ENCODE data around the gene RPL5.
A peak's percentile ranks its signal among the peaks of the same experiment; 100 is the strongest.

RPL5 gene

GRCh38 chr1:92858564-92859399, 26.9 kb downstream of the RPL5 start:
- H3K4me3 ChIP-seq (ENCODE audit: low read depth, low read length) = no peak overlapping the region

DNA sequence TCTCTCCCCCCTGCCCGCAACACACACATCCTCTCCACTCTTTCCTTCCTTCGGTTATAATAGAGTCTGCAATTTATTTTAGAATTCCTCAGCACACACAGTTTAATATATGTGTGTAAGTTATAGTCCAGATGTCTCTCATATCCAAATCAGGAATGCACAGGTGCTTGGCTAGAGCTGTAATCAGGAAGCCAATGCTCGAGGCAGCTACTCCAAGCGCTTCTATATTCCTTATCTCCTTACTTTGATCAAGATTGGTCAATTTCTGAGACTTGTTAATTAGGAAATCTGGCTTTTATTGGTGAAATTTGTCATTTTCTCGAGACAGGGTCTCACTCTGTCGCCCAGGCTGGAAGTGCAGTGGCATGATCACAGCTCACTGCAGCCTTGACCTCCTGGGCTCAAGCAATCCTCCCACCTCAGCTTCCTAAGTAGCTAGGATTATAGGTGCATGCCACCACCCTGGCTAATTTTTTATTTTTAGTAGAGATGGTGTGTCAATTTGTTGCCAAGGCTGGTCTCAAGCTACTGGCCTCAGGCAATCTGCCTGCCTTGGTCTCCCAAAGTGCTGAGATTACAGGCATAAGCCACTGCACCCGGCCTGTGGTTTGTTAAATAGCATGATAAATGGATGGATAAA, 27.7 kb downstream of the RPL5 start:
- no peak overlapping the region for H3K27ac ChIP-seq
- H3K4me3 ChIP-seq (ENCODE audit: low read depth, low read length) = no peak overlapping the region
- no peak for DNase-seq
- no peaks in the 10 kb centered on the region for H3K36me3 ChIP-seq
- H3K27me3 ChIP-seq (ENCODE audit: insufficient read depth, low read depth, severe bottlenecking) = no peaks in the 10 kb centered on the region
- no peaks in the 10 kb centered on the region for H3K9me3 ChIP-seq (ENCODE audit: severe bottlenecking)
- TF ChIP-seq, protein P1, sequence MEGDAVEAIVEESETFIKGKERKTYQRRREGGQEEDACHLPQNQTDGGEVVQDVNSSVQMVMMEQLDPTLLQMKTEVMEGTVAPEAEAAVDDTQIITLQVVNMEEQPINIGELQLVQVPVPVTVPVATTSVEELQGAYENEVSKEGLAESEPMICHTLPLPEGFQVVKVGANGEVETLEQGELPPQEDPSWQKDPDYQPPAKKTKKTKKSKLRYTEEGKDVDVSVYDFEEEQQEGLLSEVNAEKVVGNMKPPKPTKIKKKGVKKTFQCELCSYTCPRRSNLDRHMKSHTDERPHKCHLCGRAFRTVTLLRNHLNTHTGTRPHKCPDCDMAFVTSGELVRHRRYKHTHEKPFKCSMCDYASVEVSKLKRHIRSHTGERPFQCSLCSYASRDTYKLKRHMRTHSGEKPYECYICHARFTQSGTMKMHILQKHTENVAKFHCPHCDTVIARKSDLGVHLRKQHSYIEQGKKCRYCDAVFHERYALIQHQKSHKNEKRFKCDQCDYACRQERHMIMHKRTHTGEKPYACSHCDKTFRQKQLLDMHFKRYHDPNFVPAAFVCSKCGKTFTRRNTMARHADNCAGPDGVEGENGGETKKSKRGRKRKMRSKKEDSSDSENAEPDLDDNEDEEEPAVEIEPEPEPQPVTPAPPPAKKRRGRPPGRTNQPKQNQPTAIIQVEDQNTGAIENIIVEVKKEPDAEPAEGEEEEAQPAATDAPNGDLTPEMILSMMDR (IDR thresholded peaks at IDR 0.05; ENCODE audit: low read depth, low read length) = no peak

More at GRCh38 chr1:92858564-92859399, 26.9 kb downstream of the RPL5 start:
- Histone ChIP-seq H3K9me3 (ENCODE audit: severe bottlenecking) (no peaks in the 10 kb centered on the region), H3K27me3 (ENCODE audit: insufficient read depth, low read depth, severe bottlenecking) (no peaks in the 10 kb centered on the region), H3K27ac (no peak overlapping the region), H3K36me3 (no peaks in the 10 kb centered on the region)
- DNase-seq = peak; percentile 48
- TF ChIP-seq, protein P1 (IDR thresholded peaks at IDR 0.05; ENCODE audit: low read depth, low read length) = peak; percentile 63

DNA sequence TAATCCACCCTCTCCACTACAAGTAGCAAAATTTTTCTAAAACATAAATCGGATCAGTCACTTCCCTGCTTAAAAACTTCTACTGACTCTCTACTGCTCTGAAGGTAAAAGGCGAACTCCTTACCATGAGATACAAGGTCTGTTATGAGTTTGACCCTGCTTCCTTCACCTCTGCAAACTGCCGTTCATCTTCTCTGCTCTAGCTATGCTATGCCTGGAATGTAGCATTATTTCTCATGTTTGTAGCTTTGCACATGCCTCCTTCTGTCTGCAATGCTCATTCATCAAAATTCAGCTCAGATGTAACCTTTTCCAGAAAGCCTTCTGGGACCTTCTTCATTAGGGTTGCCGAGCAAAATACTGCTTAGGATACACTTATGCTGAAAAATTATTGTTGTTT, 30.8 kb downstream of the RPL5 start:
- Histone ChIP-seq H3K4me3 (ENCODE audit: low read depth, low read length) (no peak overlapping the region), H3K9me3 (ENCODE audit: severe bottlenecking) (no peaks in the 10 kb centered on the region), H3K27ac (no peak overlapping the region), H3K36me3 (no peaks in the 10 kb centered on the region), H3K27me3 (ENCODE audit: insufficient read depth, low read depth, severe bottlenecking) (no peaks in the 10 kb centered on the region)
- TF ChIP-seq, protein P1 (IDR thresholded peaks at IDR 0.05; ENCODE audit: low read depth, low read length) = no peak
- no peak for DNase-seq

GRCh38 chr1:92864131-92864530, 32.3 kb downstream of the RPL5 start:
- no peaks in the 10 kb centered on the region for H3K9me3 ChIP-seq (ENCODE audit: severe bottlenecking)
- no peak overlapping the region for H3K4me3 ChIP-seq (ENCODE audit: low read depth, low read length)
- no peak overlapping the region for H3K27ac ChIP-seq
- H3K36me3 ChIP-seq = no peaks in the 10 kb centered on the region
- no peaks in the 10 kb centered on the region for H3K27me3 ChIP-seq (ENCODE audit: insufficient read depth, low read depth, severe bottlenecking)
- no peak for DNase-seq
- TF ChIP-seq, protein P1 (IDR thresholded peaks at IDR 0.05; ENCODE audit: low read depth, low read length) = no peak

DNA sequence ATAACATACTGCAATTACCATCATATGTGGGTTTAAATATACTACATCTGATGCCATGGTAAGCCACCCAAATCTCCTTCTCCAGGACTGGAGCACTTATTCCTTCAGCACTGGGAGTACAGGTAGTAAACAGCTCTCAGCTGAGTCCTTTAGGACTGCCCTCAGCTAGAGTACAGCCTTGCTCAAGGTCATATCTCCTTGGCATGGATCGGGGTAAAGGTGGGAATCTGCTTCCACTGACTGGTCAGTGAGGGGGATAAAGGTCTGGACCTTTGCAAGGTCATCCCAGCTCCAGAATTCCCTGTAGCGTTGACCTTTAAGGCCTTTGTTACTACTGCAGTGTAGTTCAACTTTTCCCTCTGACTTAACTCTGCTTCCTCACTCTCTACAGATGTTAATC, 38.8 kb downstream of the RPL5 start:
- DNase-seq = no peak
- H3K27me3 ChIP-seq (ENCODE audit: insufficient read depth, low read depth, severe bottlenecking) = no peaks in the 10 kb centered on the region
- H3K9me3 ChIP-seq (ENCODE audit: severe bottlenecking) = peaks cover 3% of the 10 kb centered on the region
- H3K4me3 ChIP-seq (ENCODE audit: low read depth, low read length) = no peak overlapping the region
- no peak overlapping the region for H3K27ac ChIP-seq
- no peaks in the 10 kb centered on the region for H3K36me3 ChIP-seq
- TF ChIP-seq, protein P1 (IDR thresholded peaks at IDR 0.05; ENCODE audit: low read depth, low read length) = no peak
